ENCODE results near the gene SLC4A5.
"Not testable (repeated sequence)": the region's sequence is repeated elsewhere in the genome, so short reads cannot be mapped to it uniquely, and the experiment has no call there.

Gene SLC4A5

DNA sequence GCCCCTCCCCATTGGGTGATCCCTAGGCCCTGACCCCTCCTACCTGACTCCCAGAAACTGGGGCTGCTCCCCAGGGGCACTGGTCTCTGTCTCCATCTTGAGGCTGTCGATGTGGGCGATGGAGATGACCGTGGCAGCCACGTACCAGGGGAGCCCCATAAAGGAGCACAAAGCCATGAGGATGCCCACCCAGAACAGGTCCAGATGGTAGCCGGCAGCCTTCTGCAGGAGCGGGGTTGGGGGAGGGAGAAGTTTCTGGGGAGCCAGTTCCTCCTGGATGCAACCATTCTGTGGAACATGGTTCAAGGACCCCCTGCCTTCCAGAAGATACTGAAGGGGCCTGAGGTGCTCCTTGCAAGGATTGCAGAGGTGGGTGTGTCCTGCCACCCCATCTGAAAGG lies 110.8 kb downstream of the SLC4A5 start:
- no peak for DNase-seq (ENCODE audit: low read depth)

DNA sequence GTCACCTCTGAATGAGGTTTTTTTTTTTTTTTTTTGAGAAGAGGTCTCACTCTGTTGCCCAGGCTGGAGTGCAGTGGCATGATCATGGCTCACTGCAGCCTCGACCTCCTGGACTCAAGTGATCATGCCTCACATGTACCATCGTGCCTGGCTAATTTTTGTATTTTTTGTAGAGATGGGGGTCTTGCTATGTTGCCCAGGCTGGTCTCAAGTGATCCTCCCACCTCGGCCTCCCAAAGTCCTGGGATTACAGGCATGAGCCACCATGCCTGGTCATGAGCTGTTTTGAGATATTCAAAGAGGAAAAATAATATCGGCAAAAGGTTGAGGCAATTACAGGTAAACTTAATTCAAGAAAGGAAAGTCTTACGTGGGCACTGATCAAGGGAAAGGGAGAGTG lies 113.4 kb downstream of the SLC4A5 start:
- not testable (repeated sequence) for DNase-seq (ENCODE audit: low read depth)

DNA sequence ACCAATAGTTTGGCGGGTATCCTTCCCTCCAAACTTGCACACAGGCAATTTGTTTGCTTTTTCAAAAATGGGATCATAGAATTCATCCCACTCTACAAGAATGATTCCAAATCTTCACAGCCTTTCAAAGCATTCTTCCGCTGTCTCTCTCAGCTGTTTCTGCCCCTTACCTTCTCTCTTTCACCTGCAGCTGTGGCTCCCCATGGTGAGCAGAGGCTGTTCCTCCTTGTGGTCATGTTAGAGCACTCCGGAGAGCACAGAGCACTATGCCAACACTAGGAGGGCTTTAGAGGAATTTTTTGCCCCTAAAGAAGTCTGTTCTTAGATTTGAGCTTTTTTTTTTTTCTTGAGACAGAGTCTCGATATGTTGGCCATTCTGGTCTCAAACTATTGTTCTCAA lies 114.4 kb downstream of the SLC4A5 start:
- DNase-seq (ENCODE audit: low read depth) = no peak

DNA sequence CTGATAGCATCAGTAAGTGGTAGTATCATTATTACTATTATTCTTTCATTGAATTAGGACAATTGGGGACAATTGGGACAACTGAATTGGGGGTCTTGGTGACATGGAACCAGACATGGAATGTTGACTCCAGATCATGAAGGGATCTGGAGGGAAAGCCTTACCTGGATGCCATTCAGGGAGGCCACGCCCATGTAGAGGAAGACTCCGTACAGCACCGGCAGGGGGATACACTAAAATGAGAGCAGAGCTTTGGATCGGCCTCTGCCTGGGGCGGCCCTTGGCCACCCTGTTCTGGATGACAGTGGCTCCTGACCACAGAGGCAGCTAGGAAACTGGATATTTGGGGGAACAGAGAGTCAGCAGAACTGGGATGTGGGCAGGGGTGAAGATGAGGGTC lies 115.6 kb downstream of the SLC4A5 start:
- no peak for DNase-seq (ENCODE audit: low read depth)

DNA sequence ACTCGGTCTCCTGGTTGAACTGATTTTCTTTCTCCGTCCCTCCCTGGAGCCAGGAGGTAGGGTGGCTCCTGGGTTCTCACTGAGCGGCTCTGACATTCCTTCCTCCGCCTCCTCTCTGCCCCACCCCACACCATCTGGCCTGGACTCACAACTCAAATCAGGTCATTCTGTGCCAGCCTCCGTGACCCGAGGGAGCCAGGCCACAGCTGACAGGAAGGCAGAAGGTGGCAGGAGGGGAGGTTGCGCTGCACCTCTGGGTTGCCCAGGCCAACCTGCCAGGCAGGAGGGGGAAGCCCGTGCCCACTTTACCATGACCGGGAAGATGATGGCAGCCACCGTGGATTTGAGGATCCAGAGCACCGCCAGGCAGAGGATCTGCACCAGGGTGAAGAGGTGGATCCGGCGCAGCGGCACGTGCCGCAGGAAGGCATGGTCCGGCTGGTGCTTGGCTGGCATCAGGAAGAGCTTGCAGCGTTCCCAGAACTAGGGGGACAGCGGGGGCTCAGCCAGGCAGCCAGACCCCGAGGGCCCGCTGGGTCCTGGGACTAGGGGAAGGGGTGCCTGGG lies 116.5 kb downstream of the SLC4A5 start:
- no peak for DNase-seq (ENCODE audit: low read depth)

DNA sequence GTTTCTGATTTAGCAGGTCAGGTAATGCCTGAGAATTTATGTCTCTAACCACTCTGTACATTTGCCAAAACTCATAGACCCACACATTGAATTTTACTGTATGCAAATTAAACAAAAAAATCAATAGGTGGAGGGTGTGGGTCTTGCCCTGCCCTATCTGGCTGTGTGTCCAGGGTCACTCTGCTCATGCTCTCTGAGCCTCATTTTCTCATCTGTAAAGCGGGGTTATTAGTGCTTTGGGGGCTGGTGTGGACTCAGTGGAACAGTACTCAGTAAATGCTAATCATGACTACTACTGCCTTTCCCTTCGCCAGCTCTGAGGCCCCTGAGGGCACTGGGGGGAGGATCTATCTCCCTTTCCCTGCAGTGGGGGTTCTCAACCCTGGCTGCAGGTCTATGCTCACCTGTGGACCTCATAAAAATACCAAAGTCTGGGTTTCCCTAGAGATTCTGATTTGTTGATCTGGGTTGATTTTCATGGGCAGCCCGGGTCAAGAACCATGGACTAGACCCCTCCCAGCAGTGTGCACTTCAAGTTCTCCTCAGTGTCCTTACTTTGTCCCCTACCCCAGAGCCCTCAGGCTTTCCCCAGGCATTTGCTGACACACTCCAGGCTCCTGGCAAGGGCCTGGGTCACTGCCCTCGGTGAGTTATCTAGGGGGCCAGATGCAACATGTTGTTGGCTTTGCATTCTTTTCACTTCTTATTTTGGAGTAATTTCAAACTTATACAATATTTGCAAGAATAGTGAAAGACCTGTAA lies 117.3 kb downstream of the SLC4A5 start:
- no peak for DNase-seq (ENCODE audit: low read depth)

DNA sequence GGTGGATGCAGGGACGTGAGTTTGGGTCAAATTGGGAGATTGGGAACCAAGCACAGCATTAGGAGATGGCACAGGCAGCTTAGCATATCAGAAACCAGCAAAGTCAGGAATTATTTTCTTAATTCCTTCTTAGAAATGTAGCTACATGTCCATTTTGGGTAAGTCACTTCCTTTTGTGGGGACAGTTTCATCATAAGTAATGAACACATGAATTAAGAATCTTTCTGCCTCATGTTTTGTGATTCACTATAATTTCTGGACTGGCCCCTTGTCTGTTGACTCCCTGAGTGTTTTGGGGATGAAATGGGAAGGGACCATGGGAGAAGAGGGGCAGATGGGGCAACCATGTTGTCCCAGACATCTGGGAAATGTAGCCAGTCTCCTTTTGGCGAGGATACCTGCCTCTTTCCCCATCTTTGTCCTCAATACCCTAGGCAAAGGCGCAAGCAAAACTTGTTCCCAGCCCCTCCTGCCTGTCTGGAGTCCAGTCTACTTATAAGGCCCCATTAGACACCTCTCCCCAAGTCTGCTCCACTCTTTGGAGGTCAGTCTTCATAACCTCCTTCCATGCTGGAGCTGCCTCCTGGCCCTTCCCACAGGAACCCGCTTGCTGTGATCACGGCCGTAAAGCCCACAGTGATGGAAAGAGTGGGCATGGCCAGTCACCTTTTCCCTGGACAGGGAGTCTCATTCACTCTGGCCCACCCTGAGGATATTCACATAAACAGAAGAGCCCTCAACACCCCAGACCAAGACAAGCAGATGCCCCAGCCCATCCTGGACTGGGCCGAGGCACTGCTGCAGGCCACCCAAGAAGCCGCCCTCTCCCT lies 119.1 kb downstream of the SLC4A5 start:
- no peak for DNase-seq (ENCODE audit: low read depth)

DNA sequence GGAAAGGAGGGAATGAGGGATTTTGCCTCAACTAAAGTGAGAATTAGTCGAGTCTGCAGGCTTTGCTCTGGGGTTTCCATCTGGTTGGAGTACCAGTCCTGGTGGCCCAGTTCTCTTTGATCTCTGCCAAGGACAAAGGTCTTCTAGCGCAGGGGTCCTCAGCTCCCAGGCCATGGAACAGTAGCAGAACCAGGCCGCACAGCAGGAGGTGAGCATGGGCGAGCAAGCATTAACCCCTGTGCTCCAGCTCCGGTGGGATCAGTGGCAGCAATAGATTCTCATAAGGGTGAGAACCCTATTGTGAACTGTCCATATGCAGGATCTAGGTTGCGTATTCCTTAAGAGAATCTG lies 120.9 kb downstream of the SLC4A5 start:
- DNase-seq (ENCODE audit: low read depth) = no peak

DNA sequence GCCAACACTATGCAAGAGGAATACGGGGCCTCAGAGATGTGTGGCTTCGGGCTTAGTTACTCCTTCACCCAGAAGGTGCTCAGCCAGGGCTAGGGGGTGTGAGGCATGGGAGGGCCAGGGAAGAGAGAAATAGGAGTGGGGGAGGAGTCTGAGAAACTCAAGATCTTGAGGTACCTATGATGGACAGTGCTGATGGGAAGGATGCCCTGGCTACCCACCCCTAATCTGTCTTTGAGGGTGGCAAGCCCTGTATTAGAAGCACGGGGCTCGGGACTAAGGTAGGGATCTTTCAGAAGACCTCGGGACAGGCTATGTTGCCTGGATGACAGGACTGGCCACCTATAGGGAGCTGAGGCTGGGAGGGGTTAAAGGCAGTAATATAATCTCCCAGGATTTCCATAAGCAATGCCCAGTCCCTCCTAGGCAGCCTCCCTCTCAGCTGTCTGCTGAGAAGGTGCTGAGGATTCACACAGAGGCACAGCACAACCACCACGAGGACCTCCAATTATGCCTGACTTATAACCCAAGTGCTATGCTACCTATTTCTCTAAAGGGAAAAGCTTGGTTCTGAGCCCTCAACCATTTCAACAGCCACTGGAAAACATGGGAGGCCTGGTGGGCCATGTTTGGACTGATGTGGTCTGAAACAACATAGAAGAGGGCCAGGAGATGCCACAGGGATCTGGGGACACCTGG lies 121.5 kb downstream of the SLC4A5 start:
- no peak for DNase-seq (ENCODE audit: low read depth)

DNA sequence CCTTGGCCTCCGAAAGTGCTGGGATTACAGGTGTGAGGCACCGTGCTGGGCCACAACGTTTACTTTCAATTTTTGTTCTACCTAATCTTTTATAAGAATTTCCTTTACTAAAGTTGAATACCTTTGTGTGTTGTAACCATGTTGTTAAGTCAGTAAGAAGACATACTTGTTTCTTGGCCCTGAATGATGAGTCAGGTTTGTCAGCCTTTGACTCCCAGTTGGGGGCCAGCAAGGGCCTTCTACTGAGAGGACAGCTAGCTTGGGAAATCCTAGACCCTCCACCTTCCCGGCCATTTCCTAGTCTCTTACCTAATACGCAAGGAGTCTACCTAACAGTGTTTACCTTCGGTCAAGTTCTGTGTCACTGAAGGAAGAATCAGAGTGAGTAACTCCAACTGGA lies 122.1 kb downstream of the SLC4A5 start:
- no peak for DNase-seq (ENCODE audit: low read depth)

DNA sequence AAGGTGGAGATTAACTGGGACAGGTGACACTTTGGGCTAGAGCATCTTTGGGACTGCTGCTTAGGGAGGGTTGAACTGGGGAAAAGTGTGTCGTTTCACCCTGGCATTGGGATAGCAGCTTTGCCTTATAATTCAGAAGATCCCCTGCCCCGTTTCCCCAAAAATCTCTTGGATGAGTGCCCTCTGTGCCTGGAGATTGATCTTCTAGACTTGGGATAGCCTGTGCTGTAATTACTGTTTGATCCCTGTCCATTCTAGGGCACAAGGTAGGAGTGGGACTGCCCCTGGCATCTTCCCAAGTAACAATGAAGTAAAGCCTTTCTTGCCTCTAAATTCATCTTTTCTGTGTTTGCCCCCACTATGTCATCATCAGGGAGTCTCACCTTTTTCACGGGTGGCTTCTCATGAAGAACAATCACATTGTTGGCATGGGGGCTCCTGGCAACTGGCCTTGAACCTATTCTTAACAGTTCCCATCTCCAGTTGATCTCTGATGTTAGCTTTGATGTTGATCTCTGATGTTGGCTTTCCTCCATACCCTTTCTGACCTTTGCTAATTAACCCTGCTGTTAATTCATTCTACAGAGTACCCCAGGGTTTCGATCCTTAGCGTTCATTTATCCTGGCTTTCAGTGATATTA lies 123.2 kb downstream of the SLC4A5 start:
- no peak for DNase-seq (ENCODE audit: low read depth)

DNA sequence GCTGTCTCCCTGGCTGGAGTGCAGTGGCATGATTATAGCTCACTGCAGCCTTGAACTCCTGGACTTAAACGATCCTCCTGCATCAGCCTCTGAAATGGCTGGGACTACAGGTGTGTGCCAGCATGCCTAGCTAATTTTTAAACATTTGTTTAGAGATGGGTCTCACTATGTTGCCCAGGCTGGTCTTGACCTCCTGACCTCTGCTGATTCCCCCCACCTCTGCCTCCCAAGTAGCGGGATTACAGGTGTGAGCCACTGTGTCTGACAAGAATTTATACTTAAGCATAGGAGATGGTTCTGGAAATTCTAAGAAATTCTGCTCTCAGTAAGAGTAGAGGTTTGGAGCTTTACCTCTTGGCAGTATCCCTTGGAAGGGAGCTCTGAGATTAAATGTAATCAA lies 126.6 kb downstream of the SLC4A5 start:
- DNase-seq (ENCODE audit: low read depth) = no peak

DNA sequence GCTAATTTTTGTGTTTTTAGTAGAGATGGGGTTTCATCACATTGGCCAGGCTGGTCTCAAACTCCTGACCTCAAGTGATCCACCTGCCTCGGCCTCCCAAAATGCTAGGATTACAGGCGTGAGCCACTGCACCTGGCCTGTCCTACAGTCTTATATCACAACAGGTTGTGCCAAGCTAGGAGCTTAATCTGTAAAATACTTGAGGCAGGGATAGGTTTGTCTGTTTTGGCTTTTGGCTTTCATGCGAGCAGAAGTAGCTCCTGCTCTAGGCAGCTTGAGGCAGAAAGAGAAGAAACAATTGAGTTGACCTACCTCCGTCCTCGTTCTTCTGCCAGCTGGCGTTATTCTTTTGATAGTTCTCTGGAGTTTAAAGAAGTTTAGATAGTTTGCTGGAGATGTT lies 127.4 kb downstream of the SLC4A5 start:
- DNase-seq (ENCODE audit: low read depth) = not testable (repeated sequence)

DNA sequence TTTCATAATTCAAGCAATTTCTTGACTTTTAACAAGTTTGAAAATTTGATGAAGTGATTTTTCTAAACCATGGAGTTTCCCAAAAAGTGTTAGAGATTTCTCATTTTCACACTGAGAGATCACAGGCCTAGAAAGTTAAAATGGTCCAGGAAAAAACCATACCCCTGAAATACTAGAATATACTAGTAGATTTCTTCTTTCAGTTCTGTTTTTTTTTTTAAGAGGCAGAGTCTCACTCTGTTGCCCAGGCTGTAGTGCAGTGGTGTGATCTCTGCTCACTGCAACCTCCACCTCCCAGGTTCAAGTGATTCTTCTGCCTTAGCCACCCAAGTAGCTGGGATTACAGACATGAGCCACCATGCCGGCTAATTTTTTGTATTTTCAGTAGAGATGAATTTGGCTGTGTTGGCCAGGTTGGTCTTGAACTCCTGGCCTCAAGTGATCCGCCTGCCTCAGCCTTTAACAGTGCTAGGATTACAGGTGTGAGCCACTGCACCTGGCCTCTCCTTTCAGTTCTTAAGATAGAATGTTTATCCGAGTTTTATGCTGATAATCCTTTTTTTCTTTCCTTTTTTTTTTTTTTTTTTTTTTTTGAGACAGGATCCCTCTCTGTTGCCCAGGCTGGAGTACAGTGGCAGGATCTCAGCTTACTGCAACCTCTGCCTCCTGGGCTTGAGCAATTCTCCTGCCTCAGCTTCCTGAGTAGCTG lies 130.4 kb downstream of the SLC4A5 start:
- no peak for DNase-seq (ENCODE audit: low read depth)

DNA sequence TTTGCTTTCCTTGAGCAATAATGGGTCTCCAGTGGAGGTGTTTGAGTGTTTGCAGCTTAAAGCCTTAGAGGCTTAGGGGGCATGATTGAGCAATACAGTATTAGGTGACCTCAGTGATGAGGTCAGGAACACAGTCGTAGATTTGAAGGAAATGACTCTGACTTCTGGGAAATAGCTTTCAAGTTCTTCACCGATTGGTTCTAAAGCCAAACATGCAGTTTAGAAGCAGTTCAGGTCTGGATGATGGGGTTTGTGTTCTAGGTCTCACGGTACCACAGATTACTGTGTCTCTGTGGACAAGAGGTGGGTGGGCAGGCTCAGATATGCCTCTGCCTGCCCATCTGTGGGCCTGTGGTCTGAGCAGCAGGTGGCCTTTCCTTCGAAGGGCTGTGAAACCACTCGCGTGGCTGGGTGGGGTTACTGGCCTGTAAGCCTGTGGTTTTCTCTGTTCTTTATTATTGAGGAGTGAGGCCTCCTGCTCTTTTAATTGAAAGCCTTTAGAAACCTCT lies 137.0 kb downstream of the SLC4A5 start:
- DNase-seq (ENCODE audit: low read depth) = no peak

DNA sequence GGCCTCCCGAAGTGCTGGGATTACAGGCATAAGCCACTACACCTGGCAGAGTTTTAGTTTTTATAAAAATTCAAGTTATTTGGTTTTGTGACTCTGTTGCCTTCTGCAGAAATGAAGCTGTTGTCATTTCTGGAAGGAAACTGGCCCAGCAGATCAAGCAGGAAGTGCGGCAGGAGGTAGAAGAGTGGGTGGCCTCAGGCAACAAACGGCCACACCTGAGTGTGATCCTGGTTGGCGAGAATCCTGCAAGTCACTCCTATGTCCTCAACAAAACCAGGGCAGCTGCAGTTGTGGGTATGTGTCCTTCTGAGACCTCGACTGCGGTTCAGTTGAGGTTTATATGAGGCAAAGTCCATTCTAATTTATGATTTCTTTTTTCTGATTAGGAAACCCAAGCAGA lies 137.6 kb downstream of the SLC4A5 start:
- no peak for DNase-seq (ENCODE audit: low read depth)

DNA sequence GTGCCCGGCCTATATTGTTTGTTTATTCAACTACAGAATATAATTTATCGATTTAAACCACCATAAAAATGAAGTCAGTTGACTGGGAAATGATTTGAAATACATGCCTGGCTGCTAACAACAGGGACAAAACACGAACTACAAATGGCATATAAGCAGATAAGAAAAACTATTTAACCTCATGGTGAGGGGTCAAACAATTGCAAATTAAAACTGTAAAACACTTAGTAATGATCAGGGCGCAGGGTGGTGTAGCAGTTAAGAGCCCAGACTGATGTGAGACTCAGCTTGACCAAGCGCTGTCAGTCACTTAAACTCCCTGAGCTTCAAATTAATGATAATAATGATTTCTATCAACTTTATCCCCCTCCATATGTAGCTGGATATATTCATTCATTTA lies 138.1 kb downstream of the SLC4A5 start:
- no peak for DNase-seq (ENCODE audit: low read depth)

DNA sequence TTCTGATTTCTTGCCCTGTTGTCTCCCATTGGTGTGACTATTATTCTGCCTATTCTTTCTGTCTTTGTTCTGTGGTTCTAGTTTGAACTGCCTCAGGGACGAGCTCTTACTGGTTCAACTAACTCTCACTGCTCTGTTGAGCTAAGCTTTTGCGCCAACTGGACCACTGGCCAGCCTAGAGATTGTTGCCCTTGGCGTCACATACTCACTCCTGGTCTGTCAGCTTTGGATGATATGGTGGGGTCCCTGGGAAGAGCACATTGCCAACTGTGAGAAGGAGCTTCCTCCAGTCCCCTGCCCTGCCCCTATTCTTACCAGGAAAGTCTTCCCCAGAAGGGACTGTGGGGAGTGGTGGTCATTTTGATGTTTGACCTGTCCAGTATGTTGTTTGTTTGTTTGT lies 138.8 kb downstream of the SLC4A5 start:
- no peak for DNase-seq (ENCODE audit: low read depth)

DNA sequence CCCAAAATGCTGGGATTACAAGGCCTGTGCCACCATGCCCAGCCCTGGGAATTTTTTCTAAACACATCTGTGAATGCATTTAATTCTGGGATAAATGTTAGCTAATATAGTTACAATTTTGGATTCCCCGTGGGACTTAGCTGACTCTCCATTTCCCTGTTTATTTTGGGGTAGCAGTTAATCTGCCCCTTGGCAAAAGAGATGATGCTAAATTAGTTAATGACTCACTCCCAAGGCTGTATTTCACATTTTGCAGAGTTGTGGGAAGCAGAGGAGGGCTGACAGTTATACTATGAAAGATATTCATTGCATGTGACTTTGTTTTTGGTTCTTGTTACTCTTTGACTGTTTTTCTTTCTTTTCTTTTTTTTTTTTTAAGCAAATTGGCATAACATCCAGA lies 141.6 kb downstream of the SLC4A5 start:
- no peak for DNase-seq (ENCODE audit: low read depth)

DNA sequence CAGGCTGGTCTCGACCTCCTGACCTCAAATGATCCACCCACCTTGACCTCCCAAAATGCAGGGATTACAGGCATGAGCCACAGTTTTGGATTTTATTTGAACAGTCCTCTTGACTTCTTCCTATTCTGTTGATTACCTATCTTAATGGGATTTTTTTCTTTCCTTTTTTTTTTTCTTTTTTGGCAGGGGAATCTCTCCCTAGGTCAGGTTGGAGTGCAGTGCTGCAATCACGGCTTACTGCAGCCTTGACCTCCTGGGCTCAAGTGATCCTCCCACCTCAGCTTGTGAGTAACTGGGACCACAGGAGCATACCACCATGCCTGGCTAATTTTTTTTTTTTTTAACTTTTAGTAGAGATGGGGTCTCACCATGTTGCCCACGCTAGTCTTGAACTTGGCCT lies 142.0 kb downstream of the SLC4A5 start:
- no peak for DNase-seq (ENCODE audit: low read depth)

DNA sequence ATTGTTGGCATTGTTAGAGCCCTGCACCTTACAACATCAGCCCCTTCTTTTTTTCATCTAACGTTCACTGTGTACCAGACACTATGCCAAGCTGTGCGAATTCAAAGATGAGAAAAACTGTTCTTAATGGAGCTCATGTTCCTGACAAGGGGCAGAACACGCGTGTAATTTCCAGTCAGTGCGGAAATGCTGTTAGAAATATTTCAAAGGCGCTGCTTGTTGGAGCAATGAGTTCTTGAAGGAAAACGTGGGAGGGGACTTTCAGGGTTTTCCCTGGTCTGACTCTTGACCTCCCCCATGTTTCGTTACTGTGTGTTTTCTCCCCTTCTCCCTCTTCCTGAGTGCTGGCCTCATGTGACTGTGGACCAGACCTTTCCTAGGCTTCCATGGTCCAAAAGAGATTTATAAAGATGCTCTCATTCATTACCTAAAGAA lies 143.3 kb downstream of the SLC4A5 start:
- no peak for DNase-seq (ENCODE audit: low read depth)
